ENCODE data around the gene C1QTNF9. TPM values are rescaled to one million over a fixed set of nuclear protein-coding genes. Genes with fewer than 3 reads are reported as not detected.
"Not testable (repeated sequence)": the region's sequence is repeated elsewhere in the genome, so short reads cannot be mapped to it uniquely, and the experiment has no call there.

The C1QTNF9 gene
- total and polyA plus RNA-seq, 4 donors = 0.10 to 0.25 (median 0.19) TPM; not detected in 1

GRCh38 chr13:24365191-24365590, 55.8 kb downstream of the C1QTNF9 start:
- WGBS = 79% methylated on average over 9 of the region's 9 CpGs
- no peak overlapping the region for H3K4me3 ChIP-seq (ENCODE audit: low read depth in 1 of 3, low read length in 3 of 3)
- TF ChIP-seq EGR1 (IDR thresholded peaks at IDR 0.05; ENCODE audit: low read depth in 2 of 2) = no peak
- no peak for TF ChIP-seq RAD21 (IDR thresholded peaks at IDR 0.05)
- no peak for TF ChIP-seq YY1 (IDR thresholded peaks at IDR 0.05)
- no peak for TF ChIP-seq FOXA1 (IDR thresholded peaks at IDR 0.05)
- TF ChIP-seq MAX (IDR thresholded peaks at IDR 0.05) = no peak
- TF ChIP-seq TAF1 (conservative IDR thresholded peaks at IDR 0.05) = no peak
- TF ChIP-seq RXRA (IDR thresholded peaks at IDR 0.05) = no peak
- TF ChIP-seq HNF4A (conservative IDR thresholded peaks at IDR 0.05) = no peak
- no peak for TF ChIP-seq GABPA (IDR thresholded peaks at IDR 0.05 in 1 of 2, conservative IDR thresholded peaks at IDR 0.05 in 1 of 2)
- no peak for TF ChIP-seq JUND (IDR thresholded peaks at IDR 0.05)
- TF ChIP-seq NR2F2 (IDR thresholded peaks at IDR 0.05) = no peak
- TF ChIP-seq SP1 (IDR thresholded peaks at IDR 0.05) = no peak
- TF ChIP-seq FOXA2 (IDR thresholded peaks at IDR 0.05) = no peak
- TF ChIP-seq REST (IDR thresholded peaks at IDR 0.05) = no peak
- TF ChIP-seq HNF4G (IDR thresholded peaks at IDR 0.05) = no peak
- no peak for TF ChIP-seq CTCF (IDR thresholded peaks at IDR 0.05; ENCODE audit: low read depth, low read length, missing input control)
- no peak for TF ChIP-seq ZBTB33 (IDR thresholded peaks at IDR 0.05)
- no peak for TF ChIP-seq ATF3 (IDR thresholded peaks at IDR 0.05)
- no peak for DNase-seq (ENCODE audit: low spot score)
- no peaks in the 10 kb centered on the region for H3K9me3 ChIP-seq (ENCODE audit: control insufficient read depth in 4 of 4, low read length in 3 of 4)
- H3K27me3 ChIP-seq (ENCODE audit: control insufficient read depth in 4 of 4, insufficient read depth in 4 of 4, low read length in 3 of 4) = no peaks in the 10 kb centered on the region
- H3K4me1 ChIP-seq (ENCODE audit: control insufficient read depth in 4 of 4, insufficient read depth in 4 of 4, low read length in 3 of 4) = no peaks in the 10 kb centered on the region
- H3K36me3 ChIP-seq (ENCODE audit: control insufficient read depth in 4 of 4, insufficient read depth in 3 of 4, low read depth in 1 of 4, low read length in 3 of 4) = no peaks in the 10 kb centered on the region
- H3K27ac ChIP-seq (ENCODE audit: low read depth in 1 of 2, low read length in 2 of 2) = no peak overlapping the region
- no peak overlapping the region for H3K9ac ChIP-seq (ENCODE audit: low read depth in 1 of 2, low read length in 2 of 2)

- H3K27me3 ChIP-seq (ENCODE audit: control insufficient read depth in 4 of 4, insufficient read depth in 4 of 4, low read length in 3 of 4); H3K27ac ChIP-seq (ENCODE audit: low read depth in 1 of 2, low read length in 2 of 2); H3K9me3 ChIP-seq (ENCODE audit: control insufficient read depth in 4 of 4, low read length in 3 of 4); DNase-seq (ENCODE audit: low spot score); H3K4me3 ChIP-seq (ENCODE audit: low read depth in 1 of 3, low read length in 3 of 3); H3K9ac ChIP-seq (ENCODE audit: low read depth in 1 of 2, low read length in 2 of 2); H3K4me1 ChIP-seq (ENCODE audit: control insufficient read depth in 4 of 4, insufficient read depth in 4 of 4, low read length in 3 of 4); H3K36me3 ChIP-seq (ENCODE audit: control insufficient read depth in 4 of 4, insufficient read depth in 3 of 4, low read depth in 1 of 4, low read length in 3 of 4): not testable (repeated sequence)
- WGBS = 92% methylated on average over 6 of the region's 8 CpGs
These were observed 56.9 kb downstream of the C1QTNF9 start for GRCh38 chr13:24366315-24366714.

GRCh38 chr13:24371273-24371672, 61.9 kb downstream of the C1QTNF9 start:
- H3K36me3 ChIP-seq (ENCODE audit: control insufficient read depth in 4 of 4, insufficient read depth in 3 of 4, low read depth in 1 of 4, low read length in 3 of 4); DNase-seq (ENCODE audit: low spot score); H3K4me1 ChIP-seq (ENCODE audit: control insufficient read depth in 4 of 4, insufficient read depth in 4 of 4, low read length in 3 of 4); H3K4me3 ChIP-seq (ENCODE audit: low read depth in 1 of 3, low read length in 3 of 3); H3K9ac ChIP-seq (ENCODE audit: low read depth in 1 of 2, low read length in 2 of 2); H3K27ac ChIP-seq (ENCODE audit: low read depth in 1 of 2, low read length in 2 of 2); H3K27me3 ChIP-seq (ENCODE audit: control insufficient read depth in 4 of 4, insufficient read depth in 4 of 4, low read length in 3 of 4); H3K9me3 ChIP-seq (ENCODE audit: control insufficient read depth in 4 of 4, low read length in 3 of 4): not testable (repeated sequence)
- WGBS = 79% methylated on average over 9 of the region's 9 CpGs

All from liver (tissue), 9 donors.